Measurements from ENCODE around the gene NCAN.

The NCAN gene

DNA sequence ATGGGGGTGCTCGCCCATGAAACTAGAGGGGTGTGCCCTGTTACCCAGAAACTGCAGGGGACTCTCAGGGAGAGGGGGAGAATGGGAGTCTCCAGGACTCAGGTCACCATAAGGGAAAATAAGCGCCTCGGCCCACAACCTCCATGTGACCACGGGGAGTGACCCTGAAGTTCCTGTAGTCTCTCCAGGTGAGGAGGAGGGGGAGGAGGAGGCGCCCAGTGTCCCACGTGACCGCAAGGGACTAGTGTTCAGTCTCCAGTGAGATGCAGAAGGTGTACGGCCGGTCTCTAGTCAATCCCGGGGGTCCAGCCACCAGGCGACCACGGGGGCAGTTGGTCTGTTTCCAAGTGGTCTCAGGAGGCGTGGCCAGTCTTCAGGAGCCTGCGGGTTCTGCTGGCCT lies 45.4 kb downstream of the NCAN start:
- no peak for DNase-seq
- Mint-ChIP-seq H3K27ac (no peak overlapping the region), H3K36me3 (ENCODE audit: low read depth) (no peaks in the 10 kb centered on the region), H3K4me3 (no peak overlapping the region), H3K27me3 (peaks cover 64% of the 10 kb centered on the region), H3K4me1 (ENCODE audit: low read depth) (peaks cover 10% of the 10 kb centered on the region), H3K9me3 (no peaks in the 10 kb centered on the region)

DNA sequence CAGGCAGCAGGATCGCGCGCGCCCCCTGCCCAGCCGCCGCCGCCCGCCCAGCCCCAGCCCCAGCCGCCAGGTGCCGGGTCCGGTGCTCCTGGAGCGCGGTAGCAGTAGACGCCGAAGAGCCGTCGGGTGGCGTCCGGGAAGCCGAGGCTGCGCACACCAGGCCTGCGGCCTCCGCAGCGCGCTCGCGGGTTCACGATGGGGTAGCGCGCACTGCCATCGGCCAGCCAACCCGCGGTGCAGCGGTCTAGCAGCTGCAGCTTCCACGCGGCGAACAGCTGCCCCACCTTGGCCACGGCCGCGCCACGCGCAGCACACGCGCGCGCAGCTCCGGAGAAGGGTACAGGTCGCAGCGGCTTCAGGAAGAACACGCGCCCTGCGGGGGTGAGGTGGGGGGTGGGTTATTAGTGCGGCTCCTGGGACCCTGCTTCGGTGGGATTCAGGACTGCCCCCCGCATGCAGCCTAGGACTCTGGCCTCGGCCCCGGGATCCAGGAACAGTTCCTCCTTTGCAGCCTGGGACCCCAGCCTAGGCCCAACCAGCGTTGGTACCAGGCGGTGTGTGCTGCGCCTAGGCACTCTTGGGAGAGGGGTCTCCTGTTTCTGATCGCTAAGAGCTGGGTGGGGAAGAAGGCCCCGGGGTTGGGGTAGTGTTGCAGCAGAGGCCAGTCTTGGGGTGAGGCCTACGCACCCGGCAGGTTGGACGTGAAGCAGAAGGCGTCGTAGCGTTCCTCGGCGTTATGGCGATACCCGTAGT lies 46.3 kb downstream of the NCAN start:
- Mint-ChIP-seq H3K4me3 (no peak overlapping the region), H3K27ac (no peak overlapping the region), H3K36me3 (ENCODE audit: low read depth) (no peaks in the 10 kb centered on the region), H3K4me1 (ENCODE audit: low read depth) (peaks cover 10% of the 10 kb centered on the region), H3K9me3 (no peaks in the 10 kb centered on the region), H3K27me3 (peaks cover 67% of the 10 kb centered on the region)
- no peak for DNase-seq

DNA sequence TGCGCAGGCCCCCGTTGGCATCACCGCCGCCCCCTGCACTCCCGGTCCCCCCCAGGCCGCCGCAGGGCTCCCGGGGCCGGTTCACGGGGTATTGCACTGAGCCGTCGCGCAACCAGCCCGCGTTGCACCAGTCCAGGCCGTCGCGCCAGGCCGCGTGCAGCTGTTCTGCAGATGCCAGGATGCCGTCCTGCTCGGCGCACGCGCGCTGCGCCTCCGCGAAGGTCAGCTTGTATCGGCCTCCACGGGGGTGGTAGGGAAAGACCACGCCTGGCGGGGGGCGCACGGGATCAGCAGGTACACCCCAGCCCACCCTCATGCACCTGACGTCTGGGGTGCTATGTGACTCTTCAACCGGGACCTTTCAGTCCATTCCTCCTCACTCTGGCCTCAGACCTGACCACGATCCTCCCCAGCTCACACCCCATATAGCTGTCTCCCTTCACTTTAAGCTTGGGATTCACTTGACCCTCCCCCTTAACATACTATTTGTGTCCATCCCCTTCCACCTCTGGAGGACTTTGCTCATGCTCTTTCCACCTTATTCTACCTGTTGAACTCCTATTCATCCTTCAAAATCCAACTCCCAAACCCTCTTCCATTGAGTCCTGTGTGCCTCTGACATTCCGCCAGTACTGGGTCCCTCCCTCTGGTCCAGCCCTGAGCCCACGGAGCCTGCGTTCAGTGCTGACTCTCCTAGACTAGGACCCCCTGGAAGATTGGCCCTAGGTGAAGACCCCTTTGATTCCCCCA lies 47.0 kb downstream of the NCAN start:
- no peaks in the 10 kb centered on the region for H3K36me3 Mint-ChIP-seq (ENCODE audit: low read depth)
- DNase-seq = no peak
- H3K4me3 Mint-ChIP-seq = no peak overlapping the region
- peaks cover 72% of the 10 kb centered on the region for H3K27me3 Mint-ChIP-seq
- H3K27ac Mint-ChIP-seq = no peak overlapping the region
- peaks cover 10% of the 10 kb centered on the region for H3K4me1 Mint-ChIP-seq (ENCODE audit: low read depth)
- H3K9me3 Mint-ChIP-seq = no peaks in the 10 kb centered on the region

DNA sequence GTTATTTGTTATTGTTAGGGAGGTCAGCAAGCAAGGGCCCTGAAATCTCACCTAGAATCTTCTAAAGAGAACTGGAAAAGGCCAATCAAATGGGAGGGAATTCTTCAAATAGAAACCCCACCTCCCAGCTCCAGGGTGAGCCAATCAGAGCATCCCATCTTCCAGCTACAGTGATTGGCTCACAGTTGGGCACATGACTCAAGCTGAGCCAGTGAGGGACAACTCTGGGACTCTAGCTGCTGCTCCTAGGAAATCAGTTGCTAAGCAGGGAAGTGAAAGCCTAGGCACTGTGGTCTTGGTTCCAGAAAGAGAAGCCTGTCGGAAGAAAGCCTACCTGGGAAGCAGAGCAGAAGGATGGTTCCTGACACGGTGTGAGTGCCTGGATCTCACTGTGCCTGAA lies 48.0 kb downstream of the NCAN start:
- no peaks in the 10 kb centered on the region for H3K9me3 Mint-ChIP-seq
- H3K36me3 Mint-ChIP-seq (ENCODE audit: low read depth) = no peaks in the 10 kb centered on the region
- DNase-seq = no peak
- H3K4me1 Mint-ChIP-seq (ENCODE audit: low read depth) = peaks cover 10% of the 10 kb centered on the region
- no peak overlapping the region for H3K27ac Mint-ChIP-seq
- H3K4me3 Mint-ChIP-seq = no peak overlapping the region
- H3K27me3 Mint-ChIP-seq = peaks cover 72% of the 10 kb centered on the region

DNA sequence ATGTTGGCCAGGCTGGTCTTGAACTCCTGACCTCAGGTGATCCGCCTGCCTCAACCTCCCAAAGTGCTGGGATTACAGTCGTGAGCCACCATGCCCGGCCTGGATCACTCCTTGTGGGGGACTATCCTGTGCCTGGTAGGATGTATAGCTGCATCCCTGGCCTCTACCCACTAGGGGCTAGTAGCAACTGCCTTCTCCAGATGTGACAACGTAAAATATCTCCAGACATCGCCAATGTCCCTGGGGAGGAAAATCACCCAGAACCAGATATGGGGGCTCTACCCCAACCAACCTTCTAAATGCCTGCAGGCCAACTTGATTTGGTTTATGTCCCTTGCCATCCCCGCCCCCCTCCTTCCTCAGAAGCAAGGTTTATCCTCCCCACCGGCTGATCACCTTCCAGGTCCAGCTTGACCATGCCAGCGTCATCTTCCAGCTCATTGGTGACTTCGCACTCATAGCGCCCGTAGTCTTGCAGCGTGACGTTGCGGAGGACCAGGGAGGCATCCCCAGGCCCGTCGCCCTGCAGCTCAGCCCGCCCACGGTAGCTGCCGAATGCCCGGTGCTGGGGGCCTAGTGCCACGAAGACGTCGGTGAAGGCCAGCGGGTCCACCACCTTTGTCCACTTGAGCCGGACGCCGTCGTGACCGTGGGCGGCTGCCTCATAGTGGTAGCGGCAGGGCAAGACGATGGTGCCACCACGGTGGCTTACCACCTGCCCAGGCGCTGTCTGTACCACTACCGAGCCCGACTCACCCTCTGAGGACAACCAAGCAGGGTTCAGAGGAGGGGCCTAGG lies 48.9 kb downstream of the NCAN start:
- Mint-ChIP-seq H3K4me3 (no peak overlapping the region), H3K9me3 (no peaks in the 10 kb centered on the region), H3K27ac (no peak overlapping the region), H3K27me3 (peaks cover 66% of the 10 kb centered on the region), H3K4me1 (ENCODE audit: low read depth) (peaks cover 10% of the 10 kb centered on the region), H3K36me3 (ENCODE audit: low read depth) (no peaks in the 10 kb centered on the region)
- no peak for DNase-seq

DNA sequence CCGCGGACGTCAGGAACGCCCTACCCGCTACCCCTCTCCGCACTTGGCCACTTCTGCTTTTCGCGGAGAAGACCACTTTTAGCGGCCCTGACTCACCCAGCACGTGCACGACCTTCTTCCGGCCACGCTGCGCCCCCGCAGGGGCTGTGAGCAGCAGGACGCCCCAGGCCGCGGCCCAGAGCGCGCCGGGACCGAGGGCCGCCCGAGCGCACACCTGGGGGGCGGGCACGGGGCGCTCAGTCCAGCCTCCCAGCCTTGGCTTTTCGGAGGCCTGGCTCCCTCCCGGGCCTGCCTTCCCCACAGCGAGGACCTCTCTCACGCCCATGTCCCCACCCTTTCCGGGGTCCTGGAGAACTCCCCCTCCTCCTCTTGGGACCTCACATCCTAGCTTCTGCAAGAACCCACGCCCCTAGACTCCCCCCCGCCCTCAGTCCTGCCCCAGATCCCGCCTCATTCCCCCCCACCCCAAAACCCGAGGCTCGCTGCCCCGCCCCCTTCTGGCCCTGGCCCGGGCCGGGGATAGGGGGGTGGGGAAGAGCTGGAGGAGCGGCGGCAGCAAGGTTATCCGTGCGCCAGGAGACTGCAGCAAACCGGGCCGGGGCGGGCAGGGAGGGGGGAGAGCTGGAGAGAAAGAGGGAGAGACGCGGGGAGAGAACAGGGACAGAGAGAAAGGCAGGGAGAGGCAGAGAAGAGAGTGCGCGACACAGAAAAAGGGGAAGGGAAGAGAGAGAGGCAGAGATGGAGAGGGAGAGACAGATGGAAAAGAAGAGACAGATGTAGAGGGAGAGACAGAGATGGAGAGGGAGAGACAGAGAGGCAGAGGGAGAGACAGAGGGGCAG lies 49.8 kb downstream of the NCAN start:
- Mint-ChIP-seq H3K4me3 (no peak overlapping the region), H3K36me3 (ENCODE audit: low read depth) (no peaks in the 10 kb centered on the region), H3K27me3 (peaks cover 58% of the 10 kb centered on the region), H3K4me1 (ENCODE audit: low read depth) (peaks cover 10% of the 10 kb centered on the region), H3K27ac (no peak overlapping the region), H3K9me3 (no peaks in the 10 kb centered on the region)
- no peak for DNase-seq

DNA sequence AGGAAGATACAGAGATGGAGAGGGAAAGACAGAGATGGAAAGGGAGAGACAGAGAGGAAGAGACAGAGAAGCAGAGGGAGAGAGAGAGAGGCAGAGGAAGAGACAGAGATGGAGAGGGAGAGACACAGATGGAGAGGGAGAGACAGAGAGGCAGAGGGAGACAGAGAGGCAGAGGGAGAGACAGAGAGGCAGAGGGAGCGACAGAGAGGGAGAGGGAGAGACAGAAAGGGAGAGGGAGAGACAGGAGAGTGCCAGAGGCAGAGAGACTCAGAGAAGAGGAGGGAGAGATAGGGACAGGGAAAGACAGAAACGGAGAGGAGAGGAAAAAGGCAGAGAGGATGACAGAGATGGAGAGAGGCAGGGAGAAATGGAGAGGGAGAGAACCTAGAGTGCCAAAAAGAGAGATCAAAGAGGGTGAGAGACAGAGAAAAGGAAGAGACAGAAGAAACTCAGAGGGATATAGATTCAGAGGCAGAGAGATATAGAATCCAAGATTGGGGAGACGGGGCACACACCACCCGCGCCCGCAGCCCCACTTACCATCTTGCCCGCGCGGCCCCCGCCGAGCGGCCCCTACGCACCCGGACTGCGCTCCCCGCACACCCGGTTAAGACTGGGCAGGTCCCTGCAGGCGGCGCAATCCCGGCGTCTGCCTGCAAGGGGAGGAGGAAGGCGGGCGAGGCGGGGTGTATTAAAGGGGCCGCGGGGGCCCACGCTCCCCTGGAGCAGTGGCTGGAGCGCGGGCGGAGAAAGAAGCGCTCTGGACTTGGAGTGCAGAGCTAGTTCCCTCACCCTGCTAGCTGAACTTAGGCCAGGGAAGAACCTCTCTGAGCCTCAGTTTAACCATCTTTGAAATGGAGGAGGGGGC lies 50.7 kb downstream of the NCAN start:
- H3K27ac Mint-ChIP-seq = no peak overlapping the region
- no peaks in the 10 kb centered on the region for H3K9me3 Mint-ChIP-seq
- peaks cover 10% of the 10 kb centered on the region for H3K4me1 Mint-ChIP-seq (ENCODE audit: low read depth)
- H3K27me3 Mint-ChIP-seq = peaks cover 49% of the 10 kb centered on the region
- no peaks in the 10 kb centered on the region for H3K36me3 Mint-ChIP-seq (ENCODE audit: low read depth)
- DNase-seq = no peak
- no peak overlapping the region for H3K4me3 Mint-ChIP-seq

DNA sequence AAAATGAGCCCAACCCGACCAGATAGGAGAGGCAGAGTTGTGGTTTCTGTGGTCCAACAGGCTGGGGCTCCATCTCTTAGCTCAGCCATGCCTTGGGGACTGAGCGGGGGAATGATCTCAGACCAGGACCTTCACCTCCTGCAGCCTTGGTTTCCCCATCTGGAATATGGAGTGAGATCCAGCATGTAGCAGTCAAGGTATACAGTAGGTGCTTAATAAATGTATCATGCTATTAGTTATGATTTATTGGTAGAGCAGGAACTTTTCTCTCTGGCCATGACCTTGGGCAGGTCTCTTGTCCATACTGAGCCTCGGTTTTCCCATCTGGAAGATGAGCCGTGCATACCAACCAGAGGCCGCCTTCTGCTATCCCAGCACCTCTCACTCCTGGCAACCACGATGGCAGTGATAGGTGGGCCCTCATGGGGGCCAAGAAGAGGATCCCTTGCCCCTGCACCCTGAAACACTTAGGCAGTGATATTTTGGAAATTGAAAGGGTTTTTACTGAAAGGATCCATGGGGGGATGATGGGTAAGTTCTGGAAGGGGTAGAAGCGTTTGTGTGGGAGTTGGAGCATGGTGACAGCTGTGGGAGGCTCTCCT lies 52.2 kb downstream of the NCAN start:
- peaks cover 10% of the 10 kb centered on the region for H3K4me1 Mint-ChIP-seq (ENCODE audit: low read depth)
- H3K9me3 Mint-ChIP-seq = no peaks in the 10 kb centered on the region
- no peak overlapping the region for H3K27ac Mint-ChIP-seq
- no peaks in the 10 kb centered on the region for H3K36me3 Mint-ChIP-seq (ENCODE audit: low read depth)
- DNase-seq = no peak
- H3K27me3 Mint-ChIP-seq = peaks cover 44% of the 10 kb centered on the region
- H3K4me3 Mint-ChIP-seq = no peak overlapping the region

DNA sequence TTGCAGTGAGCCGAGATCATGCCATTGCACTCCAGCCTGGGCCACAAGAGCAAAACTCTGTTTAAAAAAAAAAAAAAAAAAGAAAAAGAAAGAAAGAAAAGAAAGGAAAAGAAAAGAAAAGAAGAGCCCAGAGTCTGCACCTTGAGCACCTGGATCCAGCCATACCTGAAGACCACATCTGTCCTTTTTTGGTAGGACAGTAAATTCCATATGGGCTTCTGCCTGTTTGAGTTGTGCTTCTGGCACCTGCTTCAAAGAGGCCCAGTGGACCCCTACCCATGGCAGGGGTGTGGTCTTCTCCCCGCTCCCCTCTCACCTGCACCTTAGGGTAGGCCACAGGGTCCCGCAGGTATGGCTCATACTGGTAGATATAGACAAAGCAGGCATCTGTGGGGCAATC lies 55.5 kb downstream of the NCAN start:
- Mint-ChIP-seq H3K27me3 (peaks cover 24% of the 10 kb centered on the region), H3K4me1 (ENCODE audit: low read depth) (peaks cover under 1% of the 10 kb centered on the region), H3K36me3 (ENCODE audit: low read depth) (no peaks in the 10 kb centered on the region), H3K4me3 (no peak overlapping the region), H3K27ac (no peak overlapping the region), H3K9me3 (no peaks in the 10 kb centered on the region)
- no peak for DNase-seq

DNA sequence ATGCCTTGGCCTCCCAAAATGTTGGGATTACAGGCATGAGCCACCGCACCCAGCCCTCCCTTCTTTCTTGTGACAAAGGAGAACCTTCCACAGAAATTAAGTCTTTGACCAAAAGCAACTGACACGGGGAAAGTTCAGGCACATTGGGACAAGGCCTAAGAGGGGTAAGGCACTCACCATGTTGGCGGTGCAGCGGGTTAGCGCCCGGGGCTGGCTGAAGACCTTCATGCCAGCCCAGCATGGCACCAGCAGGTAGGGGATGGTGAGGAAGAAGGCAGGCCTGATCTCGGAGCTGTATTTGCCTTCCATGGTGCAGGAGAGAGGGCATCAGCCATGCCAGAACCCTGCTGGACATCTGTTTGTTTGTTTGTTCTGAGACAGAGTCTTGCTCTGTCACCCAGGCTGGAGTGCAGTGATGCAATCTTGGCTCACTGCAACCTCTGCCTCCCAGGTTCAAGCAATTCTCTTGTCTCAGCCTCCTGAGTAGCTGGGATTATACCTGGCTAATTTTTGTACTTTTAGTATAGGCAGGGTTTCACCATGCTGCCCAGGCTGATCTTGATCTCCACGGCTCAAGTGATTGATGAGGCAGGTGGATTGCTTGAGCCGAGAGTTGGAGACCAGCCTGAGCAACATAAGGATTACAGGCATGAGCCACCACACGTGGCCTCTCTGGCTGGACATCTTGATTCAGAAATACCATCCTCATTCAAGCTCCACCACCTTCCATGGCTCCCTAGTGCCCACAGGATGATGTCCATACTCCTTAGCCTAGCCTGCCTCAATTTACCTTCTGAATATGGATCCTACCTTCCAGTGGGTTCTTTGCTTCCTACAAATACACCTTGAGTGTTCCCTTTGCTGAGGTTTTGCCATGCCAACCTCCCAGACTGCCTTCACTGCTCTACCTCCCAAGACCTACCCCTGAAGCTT lies 57.0 kb downstream of the NCAN start:
- no peak overlapping the region for H3K4me3 Mint-ChIP-seq
- no peak for DNase-seq
- no peaks in the 10 kb centered on the region for H3K9me3 Mint-ChIP-seq
- peaks cover 6% of the 10 kb centered on the region for H3K4me1 Mint-ChIP-seq (ENCODE audit: low read depth)
- no peaks in the 10 kb centered on the region for H3K36me3 Mint-ChIP-seq (ENCODE audit: low read depth)
- peaks cover 19% of the 10 kb centered on the region for H3K27me3 Mint-ChIP-seq
- H3K27ac Mint-ChIP-seq = no peak overlapping the region

DNA sequence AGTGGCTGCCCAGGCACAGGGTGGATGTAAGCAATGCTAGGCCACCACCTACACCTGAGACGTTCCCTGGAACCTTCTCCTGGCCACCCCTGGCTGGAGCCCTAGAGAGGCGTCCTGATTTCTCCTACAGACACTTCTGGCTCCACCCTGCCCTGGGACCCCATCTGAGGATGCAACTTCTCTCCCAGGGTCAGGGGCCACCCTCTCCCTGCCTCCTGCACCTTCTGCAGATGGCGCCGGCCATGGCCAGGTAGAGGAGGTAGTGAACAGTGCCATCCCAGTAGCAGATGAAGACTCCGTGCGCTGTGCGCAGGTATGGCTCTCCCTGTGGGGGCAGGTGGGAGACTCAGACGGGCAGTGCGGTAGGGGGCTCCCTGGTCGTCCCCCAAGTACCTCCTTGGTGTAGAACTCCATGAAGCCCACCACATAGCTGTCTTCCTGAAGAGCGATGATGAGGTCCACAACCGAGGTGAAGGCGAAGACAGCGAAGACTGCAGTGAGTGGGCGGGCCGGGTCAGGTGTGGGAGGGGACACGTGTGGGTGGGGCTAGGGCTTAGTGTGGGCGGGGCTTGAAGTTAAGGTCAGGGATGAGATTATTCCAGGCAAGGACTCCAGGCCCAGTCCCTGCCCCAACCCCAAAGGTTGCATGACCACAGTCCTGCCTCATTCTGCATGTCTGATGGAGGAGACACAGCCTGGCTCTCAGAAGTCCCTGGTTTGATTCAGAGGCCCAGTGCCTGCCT lies 58.4 kb downstream of the NCAN start:
- Mint-ChIP-seq H3K27me3 (peaks cover 22% of the 10 kb centered on the region), H3K4me3 (no peak overlapping the region), H3K36me3 (ENCODE audit: low read depth) (peaks cover 3% of the 10 kb centered on the region), H3K4me1 (ENCODE audit: low read depth) (peaks cover 11% of the 10 kb centered on the region), H3K27ac (no peak overlapping the region), H3K9me3 (no peaks in the 10 kb centered on the region)
- no peak for DNase-seq
